Body of pancreas (tissue), 4 donors: ENCODE results near the gene SLC17A7.

Source experiments
- CTCF ChIP-seq, 7 experiments: fragments of 450-650 bp in 4 of 7; fragments of 200-600 bp in 3 of 7; sonication (generic) in 3 of 7; IDR thresholded peaks; one replicate each; pipeline ENCODE4 v1.5.1; 2016 to 2019; ENCODE audit warnings: antibody characterized with exemption in 7 of 7
- POLR2A ChIP-seq, 3 donors: fragments of 450-650 bp; IDR thresholded peaks; one replicate each; pipeline ENCODE4 v1.6.1; 2016; ENCODE audit warnings: antibody characterized with exemption in 3 of 3, mild to moderate bottlenecking in 2 of 3

- no peak for TF ChIP-seq CTCF (IDR thresholded peaks at IDR 0.05)
- TF ChIP-seq POLR2A (IDR thresholded peaks at IDR 0.05), result no peak
Measured at GRCh38 chr19:49417088-49417487, 24.2 kb downstream of the SLC17A7 start.
